Colonic mucosa (tissue), 4 donors: Measurements from ENCODE around the gene ANKH. TPM values are rescaled to one million over a fixed set of nuclear protein-coding genes. Genes with fewer than 3 reads are reported as not detected.

ENCODE experiments used
- DNase-seq: peaks from one replicate; pipeline ENCODE4 v3.0.0-alpha.2; 2020
- H3K27ac ChIP-seq: fragments of 200-600 bp; one replicate; pipeline ENCODE4 v1.8.0; 2021
- H3K27me3 ChIP-seq: fragments of 200-600 bp; one replicate; pipeline ENCODE4 v1.8.0; 2021
- H3K36me3 ChIP-seq: fragments of 200-600 bp; one replicate; pipeline ENCODE4 v1.8.0; 2021
- H3K4me1 ChIP-seq: fragments of 200-600 bp; one replicate; pipeline ENCODE4 v1.8.0; 2021; ENCODE audit warnings: mild to moderate bottlenecking
- H3K4me3 ChIP-seq: fragments of 200-600 bp; one replicate; pipeline ENCODE4 v1.8.0; 2021
- H3K9ac ChIP-seq, 2 donors: one replicate each; pipeline ENCODE4 v1.7.0; 2013; ENCODE audit warnings: control low read depth in 2 of 2, low read depth in 2 of 2, low read length in 2 of 2
- H3K9me3 ChIP-seq: fragments of 200-600 bp; one replicate; pipeline ENCODE4 v1.8.0; 2021
- intact Hi-C: fragments of 100-400 bp; cut with DNase I; formaldehyde crosslinking; loops from one replicate; pipeline ENCODE4 v1.14.1; 2022
- microRNA-seq: library from miRNA; unstranded; fragments of <30 nt; microRNA quantifications from one replicate; pipeline ENCODE4, GENCODE V29; 2019
- total RNA-seq, 2 donors: library from RNA; stranded (reverse); fragmentation: NEBNext Ultra II Directional in 1 of 2; extraction: Animal tissue kit (Norgen Biotek cat#: 25700) in 1 of 2; gene quantifications; one replicate each; pipeline ENCODE4 v1.2.1, GENCODE V29; 2021
- TF ChIP-seq, protein P1 (sequence below): fragments of 200-600 bp; IDR thresholded peaks from one replicate; pipeline ENCODE4 v1.8.0; 2022; ENCODE audit warnings: antibody characterized with exemption, mild to moderate bottlenecking
- donor health status: healthy.
- donor health status: DM: no; HTN: no; CAD: no.
- donor health status: DM: no; HTN: no; CAD: no.

The ANKH gene
- total RNA-seq, 2 donors from 2014 or later: 81.8 to 103 TPM

DNA sequence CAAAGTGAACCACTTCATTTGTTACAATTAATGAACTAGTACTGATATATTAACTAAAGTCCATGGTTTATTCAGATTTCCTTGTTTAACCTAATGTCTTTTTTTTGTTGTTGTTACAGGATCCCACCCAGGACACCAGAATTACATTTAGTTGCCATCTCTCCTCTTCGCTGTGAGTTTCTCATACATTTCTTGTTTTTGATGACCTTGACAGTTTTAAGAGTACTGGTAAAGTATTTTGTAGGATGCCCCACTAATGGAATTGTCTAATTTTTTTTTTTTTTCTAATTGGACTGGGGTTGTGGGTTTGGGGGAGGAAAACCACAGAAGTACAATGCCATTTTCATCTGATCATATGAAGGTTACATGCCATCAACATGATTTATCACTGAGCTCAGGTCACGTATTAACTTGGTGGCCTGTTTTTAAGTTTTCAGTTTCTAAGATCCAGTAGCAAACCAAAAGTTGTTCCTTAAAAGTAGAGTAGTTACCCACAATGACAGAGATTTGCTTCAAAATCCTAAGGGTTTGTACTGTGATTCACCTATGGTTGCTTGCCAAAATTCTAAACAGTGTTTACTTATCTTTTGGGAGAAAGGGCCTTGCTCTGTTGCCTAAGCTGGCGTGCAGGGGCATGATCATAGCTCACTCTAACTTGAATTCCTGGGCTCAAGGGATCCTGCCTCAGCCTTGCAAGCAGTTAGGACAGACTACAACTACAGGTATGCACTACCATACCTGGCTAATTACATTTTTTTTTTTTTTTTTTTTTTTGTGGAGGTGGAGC is 211.6 kb downstream of the ANKH start:
- Histone ChIP-seq H3K36me3 (no peaks in the 10 kb centered on the region), H3K4me1 (peaks cover 4% of the 10 kb centered on the region), H3K9me3 (no peaks in the 10 kb centered on the region), H3K27me3 (no peaks in the 10 kb centered on the region), H3K27ac (no peak overlapping the region), H3K4me3 (no peak overlapping the region), H3K9ac (no peak overlapping the region)
- no peak for DNase-seq
- intact Hi-C loops: no loop called here
- TF ChIP-seq, protein P1, sequence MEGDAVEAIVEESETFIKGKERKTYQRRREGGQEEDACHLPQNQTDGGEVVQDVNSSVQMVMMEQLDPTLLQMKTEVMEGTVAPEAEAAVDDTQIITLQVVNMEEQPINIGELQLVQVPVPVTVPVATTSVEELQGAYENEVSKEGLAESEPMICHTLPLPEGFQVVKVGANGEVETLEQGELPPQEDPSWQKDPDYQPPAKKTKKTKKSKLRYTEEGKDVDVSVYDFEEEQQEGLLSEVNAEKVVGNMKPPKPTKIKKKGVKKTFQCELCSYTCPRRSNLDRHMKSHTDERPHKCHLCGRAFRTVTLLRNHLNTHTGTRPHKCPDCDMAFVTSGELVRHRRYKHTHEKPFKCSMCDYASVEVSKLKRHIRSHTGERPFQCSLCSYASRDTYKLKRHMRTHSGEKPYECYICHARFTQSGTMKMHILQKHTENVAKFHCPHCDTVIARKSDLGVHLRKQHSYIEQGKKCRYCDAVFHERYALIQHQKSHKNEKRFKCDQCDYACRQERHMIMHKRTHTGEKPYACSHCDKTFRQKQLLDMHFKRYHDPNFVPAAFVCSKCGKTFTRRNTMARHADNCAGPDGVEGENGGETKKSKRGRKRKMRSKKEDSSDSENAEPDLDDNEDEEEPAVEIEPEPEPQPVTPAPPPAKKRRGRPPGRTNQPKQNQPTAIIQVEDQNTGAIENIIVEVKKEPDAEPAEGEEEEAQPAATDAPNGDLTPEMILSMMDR: no peak

DNA sequence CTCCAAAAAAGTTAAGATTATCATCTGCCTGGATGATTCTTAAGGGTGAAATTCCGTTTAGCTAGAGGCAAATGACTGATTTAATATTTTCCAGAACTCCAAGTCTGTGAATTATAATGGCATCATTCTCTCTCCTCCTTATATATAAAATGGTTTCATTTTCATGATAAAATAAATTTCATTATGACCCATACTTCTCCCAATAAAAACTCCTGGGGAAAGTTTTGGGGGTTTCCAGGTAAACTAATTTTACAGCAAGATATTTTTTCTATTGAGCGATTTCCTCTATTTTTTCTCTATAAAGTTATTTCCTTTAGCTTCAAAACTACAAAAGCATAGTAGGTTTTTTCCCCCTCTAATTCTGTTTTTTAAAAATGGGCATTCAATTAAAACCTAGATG is 214.7 kb downstream of the ANKH start:
- Histone ChIP-seq H3K9me3 (no peaks in the 10 kb centered on the region), H3K9ac (no peak overlapping the region), H3K27ac (no peak overlapping the region), H3K27me3 (no peaks in the 10 kb centered on the region), H3K36me3 (no peaks in the 10 kb centered on the region), H3K4me1 (no peaks in the 10 kb centered on the region), H3K4me3 (no peak overlapping the region)
- TF ChIP-seq, protein P1: no peak
- intact Hi-C loops: no loop called here
- no peak for DNase-seq

DNA sequence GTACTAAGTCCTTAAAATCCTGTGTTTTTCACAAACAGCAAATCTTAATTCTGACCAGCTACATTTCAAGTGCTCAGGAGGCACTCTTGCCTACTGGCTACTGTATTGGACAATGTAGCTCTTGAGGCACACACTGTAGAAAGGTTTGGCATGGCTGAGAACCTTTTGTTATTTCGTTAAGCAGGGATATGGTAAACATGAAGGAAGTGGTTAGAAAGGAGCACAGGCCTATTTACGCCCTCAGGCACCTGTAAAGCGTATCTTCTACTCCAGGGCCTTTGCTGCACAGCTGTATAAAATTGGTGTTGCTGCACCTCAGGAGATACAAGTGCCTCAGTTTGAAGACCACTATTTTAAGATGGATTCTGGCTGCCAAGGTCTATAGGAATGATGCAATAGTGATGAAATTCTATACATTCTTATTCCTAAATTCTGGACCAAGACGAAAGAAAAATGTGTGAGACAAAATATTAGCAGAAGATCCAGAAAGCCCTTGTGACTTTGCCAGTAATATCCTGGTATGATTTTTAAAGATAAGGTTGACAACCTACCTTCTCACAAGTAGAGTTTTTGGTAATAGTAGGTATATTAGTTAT is 216.3 kb downstream of the ANKH start:
- intact Hi-C loops: no loop called here
- Histone ChIP-seq H3K9me3 (no peaks in the 10 kb centered on the region), H3K9ac (no peak overlapping the region), H3K27ac (no peak overlapping the region), H3K4me3 (no peak overlapping the region), H3K4me1 (no peaks in the 10 kb centered on the region), H3K27me3 (no peaks in the 10 kb centered on the region), H3K36me3 (no peaks in the 10 kb centered on the region)
- TF ChIP-seq, protein P1: no peak
- no peak for DNase-seq

Small RNA genes lying within 50 kb of the gene (microRNA-seq; reads per million reads assigned to microRNA genes)
- not detected for gene MIR4637

Other genes with a start within 250 kb of the ANKH start
- gene OTULIN, start 207.1 kb downstream of the ANKH start, total RNA-seq: 10 to 100 TPM; 28.8 to 32.9 TPM